Tibial nerve (tissue), 4 donors: ENCODE results near the gene CLASRP. TPM values are rescaled to one million over a fixed set of nuclear protein-coding genes. Genes with fewer than 3 reads are reported as not detected.

Experiments used
- DNase-seq, 2 donors: peaks; one replicate each; pipeline ENCODE4 v3.0.0-alpha.2; 2019; ENCODE audit warnings: low spot score in 2 of 2
- H3K27ac ChIP-seq, 4 donors: fragments of 200-600 bp; sonication (generic) in 3 of 4; one replicate each; pipeline ENCODE4 v1.5.1; 2017 to 2019; ENCODE audit warnings: mild to moderate bottlenecking in 1 of 4
- H3K27me3 ChIP-seq, 2 donors: fragments of 200-600 bp; sonication (generic) in 1 of 2; one replicate each; pipeline versions ENCODE4 v1.5.1 to v1.6.0; 2017 to 2019
- H3K36me3 ChIP-seq, 3 donors: fragments of 200-600 bp; sonication (generic); one replicate each; pipeline ENCODE4 v1.5.1; 2018 to 2019
- H3K4me1 ChIP-seq, 4 donors: fragments of 200-600 bp; sonication (generic) in 3 of 4; one replicate each; pipeline ENCODE4 v1.5.1; 2017 to 2019
- H3K4me3 ChIP-seq, 4 donors: fragments of 200-600 bp; sonication (generic) in 3 of 4; one replicate each; pipeline ENCODE4 v1.5.1; 2017 to 2019; ENCODE audit warnings: mild to moderate bottlenecking in 1 of 4, moderate library complexity in 1 of 4
- H3K9me3 ChIP-seq, 4 donors: fragments of 200-600 bp; sonication (generic) in 3 of 4; one replicate each; pipeline ENCODE4 v1.5.1; 2017 to 2019
- EP300 ChIP-seq, 2 donors: sonication (generic); formaldehyde crosslinking; IDR thresholded peaks; one replicate each; pipeline ENCODE4 v1.6.1; 2017; ENCODE audit warnings: antibody characterized with exemption in 2 of 2, mild to moderate bottlenecking in 1 of 2
- POLR2A ChIP-seq, 2 donors: fragments of 450-650 bp; IDR thresholded peaks; one replicate each; pipeline ENCODE4 v1.6.1; 2017; ENCODE audit warnings: antibody characterized with exemption in 2 of 2, mild to moderate bottlenecking in 2 of 2, moderate library complexity in 2 of 2
- WGBS, 2 donors: methylation state at CpG; one replicate each; pipeline ENCODE4 v1.1.5; 2018; 5-methylcytosine and 5-hydroxymethylcytosine counted together
- total RNA-seq, 4 donors: library from RNA; depleted of rRNA; stranded (reverse); fragments of >200 nt; gene quantifications; one replicate each; pipeline ENCODE4 v1.1.0, GENCODE V29; 2016
- TF ChIP-seq, protein P1 (sequence below), 5 experiments: fragments of 200-600 bp in 3 of 5; fragments of 450-650 bp in 2 of 5; sonication (generic) in 3 of 5; IDR thresholded peaks; one replicate each; pipeline ENCODE4 v1.5.1; 2016 to 2019; ENCODE audit warnings: antibody characterized with exemption in 5 of 5, mild to moderate bottlenecking in 3 of 5, moderate library complexity in 2 of 5

The CLASRP gene
- total RNA-seq, 4 donors from 2014 or later = 72.8 to 109 (median 95.5) TPM

DNA sequence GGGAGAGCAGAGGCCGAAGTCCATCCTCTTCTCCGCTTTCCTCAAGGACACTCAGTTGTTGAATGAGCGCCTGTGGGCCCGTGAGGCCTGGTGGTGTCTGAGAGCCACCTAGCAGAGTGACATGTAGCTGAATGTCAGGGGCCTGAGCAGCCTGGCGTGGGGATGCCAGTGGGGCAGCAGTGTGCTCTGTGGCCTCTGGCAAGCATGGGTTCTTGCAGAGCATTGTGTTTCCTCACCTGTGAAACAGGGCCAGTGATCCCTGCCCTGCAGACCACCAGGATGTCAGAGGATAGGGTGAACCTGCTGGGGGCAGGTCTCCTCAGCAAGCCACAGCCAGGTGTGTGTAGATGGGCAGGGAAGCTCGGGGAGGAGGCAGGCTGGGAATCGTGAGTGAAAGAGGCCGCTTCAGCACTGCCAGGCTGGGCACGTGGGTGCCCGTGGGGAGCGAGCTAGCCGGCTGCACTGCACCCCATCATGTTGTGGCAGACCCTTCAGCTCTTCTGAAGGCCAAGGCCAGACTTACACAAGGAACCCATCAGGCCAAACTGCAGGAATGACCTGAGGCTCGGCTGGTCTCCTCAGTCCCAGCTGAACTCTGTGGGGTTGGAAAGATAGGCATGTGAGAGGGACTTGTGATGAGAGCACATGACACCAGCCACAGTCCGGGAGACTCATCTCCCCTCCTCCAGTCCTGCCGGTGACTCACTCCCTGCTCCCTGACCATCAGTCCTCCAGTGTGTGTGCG, 59.1 kb downstream of the CLASRP start:
- Histone ChIP-seq H3K27me3 (no peaks in the 10 kb centered on the region), H3K4me1 (peaks cover 0 to 86% (median 38%) of the 10 kb centered on the region in 4 donors), H3K4me3 (no peak overlapping the region), H3K27ac (peak overlapping the region in 1 of 4 donors; percentile 56), H3K9me3 (no peaks in the 10 kb centered on the region), H3K36me3 (peaks cover 0 to 10% (median 0%) of the 10 kb centered on the region in 3 donors)
- TF ChIP-seq EP300 (IDR thresholded peaks at IDR 0.05) = no peak
- no peak for TF ChIP-seq POLR2A (IDR thresholded peaks at IDR 0.05)
- TF ChIP-seq, protein P1, sequence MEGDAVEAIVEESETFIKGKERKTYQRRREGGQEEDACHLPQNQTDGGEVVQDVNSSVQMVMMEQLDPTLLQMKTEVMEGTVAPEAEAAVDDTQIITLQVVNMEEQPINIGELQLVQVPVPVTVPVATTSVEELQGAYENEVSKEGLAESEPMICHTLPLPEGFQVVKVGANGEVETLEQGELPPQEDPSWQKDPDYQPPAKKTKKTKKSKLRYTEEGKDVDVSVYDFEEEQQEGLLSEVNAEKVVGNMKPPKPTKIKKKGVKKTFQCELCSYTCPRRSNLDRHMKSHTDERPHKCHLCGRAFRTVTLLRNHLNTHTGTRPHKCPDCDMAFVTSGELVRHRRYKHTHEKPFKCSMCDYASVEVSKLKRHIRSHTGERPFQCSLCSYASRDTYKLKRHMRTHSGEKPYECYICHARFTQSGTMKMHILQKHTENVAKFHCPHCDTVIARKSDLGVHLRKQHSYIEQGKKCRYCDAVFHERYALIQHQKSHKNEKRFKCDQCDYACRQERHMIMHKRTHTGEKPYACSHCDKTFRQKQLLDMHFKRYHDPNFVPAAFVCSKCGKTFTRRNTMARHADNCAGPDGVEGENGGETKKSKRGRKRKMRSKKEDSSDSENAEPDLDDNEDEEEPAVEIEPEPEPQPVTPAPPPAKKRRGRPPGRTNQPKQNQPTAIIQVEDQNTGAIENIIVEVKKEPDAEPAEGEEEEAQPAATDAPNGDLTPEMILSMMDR (IDR thresholded peaks at IDR 0.05) = no peak
- 63 to 64% methylated on average over 14 to 16 of the region's 16 CpGs for WGBS, 2 donors
- DNase-seq = no peak

DNA sequence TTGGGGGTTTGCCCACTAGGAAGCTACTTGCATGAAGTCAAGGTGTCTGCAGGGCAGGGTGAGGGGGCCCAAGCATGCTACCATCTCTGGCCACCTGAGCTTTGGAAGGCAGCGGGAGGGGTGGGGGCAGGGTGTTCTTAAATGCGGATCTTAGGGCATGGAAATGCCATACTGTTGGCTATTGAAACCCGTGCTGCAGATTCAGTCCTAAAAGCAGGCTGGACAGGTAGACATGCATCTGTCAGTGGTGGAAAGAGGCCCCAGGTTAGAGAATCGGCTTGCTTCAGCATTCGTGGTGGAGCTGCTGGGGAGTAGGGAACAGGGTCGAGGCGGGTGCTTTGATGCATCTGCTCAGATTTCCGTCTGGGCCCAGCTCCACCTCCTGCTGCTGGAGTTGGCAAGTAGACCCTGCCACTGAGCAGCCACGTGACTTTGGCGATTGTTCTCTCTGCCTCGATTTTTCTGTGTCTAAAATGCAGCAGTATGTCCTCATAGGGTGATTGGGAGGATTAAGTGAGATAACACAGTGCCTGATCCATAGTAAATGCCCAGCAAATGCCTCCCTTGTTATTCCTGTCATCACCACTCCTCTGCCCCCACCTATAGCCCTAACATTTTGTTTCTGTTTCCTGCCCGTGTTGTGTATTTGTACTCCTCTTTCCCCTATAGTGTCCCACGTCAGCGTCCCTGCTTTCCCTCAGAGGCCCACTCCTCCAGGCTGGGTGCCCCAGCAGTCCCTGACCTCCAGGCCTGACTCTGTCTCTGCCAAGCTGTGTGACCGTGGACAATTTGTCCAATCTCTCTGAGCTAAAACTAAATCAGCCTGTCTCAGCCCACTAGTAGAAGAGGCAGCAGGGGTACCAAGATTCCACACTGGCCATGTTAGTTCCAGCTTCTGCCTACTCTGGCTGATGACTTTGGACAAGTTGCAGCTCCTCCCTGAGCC, 59.9 kb downstream of the CLASRP start:
- Histone ChIP-seq H3K9me3 (no peaks in the 10 kb centered on the region), H3K4me1 (peaks cover 0 to 91% (median 44%) of the 10 kb centered on the region in 4 donors), H3K27me3 (no peaks in the 10 kb centered on the region), H3K27ac (peak overlapping the region in 2 of 4 donors; percentile 11 to 23), H3K36me3 (peaks cover 0 to 10% (median 0%) of the 10 kb centered on the region in 3 donors), H3K4me3 (no peak overlapping the region)
- WGBS, 2 donors = 48 to 50% methylated on average over 15 of the region's 15 CpGs
- no peak for DNase-seq
- TF ChIP-seq EP300 (IDR thresholded peaks at IDR 0.05) = no peak
- TF ChIP-seq, protein P1 (IDR thresholded peaks at IDR 0.05) = no peak
- no peak for TF ChIP-seq POLR2A (IDR thresholded peaks at IDR 0.05)

DNA sequence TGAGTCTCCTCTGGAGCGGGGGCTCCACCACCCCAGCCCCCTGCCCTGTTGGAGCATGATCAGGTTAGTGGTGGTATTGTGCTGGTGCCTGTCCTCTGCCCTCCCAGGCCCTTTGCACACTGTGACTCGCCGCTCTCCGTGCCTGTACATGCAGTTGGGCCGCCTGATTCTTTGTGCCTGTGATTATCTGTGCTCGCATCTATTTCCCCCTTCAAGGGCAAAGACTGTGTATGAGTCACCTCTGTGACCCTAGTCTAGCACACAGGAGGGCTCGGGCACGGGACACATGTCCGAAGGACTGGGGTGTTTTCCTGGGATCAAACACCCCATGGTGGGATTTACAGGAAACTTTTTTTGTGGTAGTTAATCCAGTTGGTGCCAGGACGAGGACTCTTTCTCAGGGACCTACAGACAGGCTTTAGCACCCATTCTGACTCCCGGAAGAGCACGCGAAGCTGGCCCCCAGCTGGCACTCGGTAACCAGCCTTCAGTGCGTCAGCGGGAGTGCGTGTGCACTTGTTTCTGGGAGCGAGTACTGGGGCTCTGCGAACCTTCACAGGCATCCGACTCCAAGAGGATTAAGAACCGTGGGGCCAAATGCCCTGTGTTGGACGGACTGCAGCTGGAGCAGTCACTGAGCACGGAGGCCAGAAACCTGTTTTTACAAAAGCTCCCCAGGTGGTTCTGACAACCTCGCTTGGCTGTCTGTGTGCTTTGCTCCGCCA, 60.8 kb downstream of the CLASRP start:
- no peak for DNase-seq
- Histone ChIP-seq H3K4me3 (no peak overlapping the region), H3K27ac (peak overlapping the region in 1 of 4 donors; percentile 23), H3K9me3 (no peaks in the 10 kb centered on the region), H3K36me3 (peaks cover 0 to 10% (median 0%) of the 10 kb centered on the region in 3 donors), H3K4me1 (peaks cover 0 to 91% (median 42%) of the 10 kb centered on the region in 4 donors), H3K27me3 (no peaks in the 10 kb centered on the region)
- WGBS, 2 donors = 72 to 78% methylated on average over 25 of the region's 25 CpGs
- TF ChIP-seq POLR2A (IDR thresholded peaks at IDR 0.05) (no peak), EP300 (IDR thresholded peaks at IDR 0.05) (no peak)
- TF ChIP-seq, protein P1 (IDR thresholded peaks at IDR 0.05) = no peak

DNA sequence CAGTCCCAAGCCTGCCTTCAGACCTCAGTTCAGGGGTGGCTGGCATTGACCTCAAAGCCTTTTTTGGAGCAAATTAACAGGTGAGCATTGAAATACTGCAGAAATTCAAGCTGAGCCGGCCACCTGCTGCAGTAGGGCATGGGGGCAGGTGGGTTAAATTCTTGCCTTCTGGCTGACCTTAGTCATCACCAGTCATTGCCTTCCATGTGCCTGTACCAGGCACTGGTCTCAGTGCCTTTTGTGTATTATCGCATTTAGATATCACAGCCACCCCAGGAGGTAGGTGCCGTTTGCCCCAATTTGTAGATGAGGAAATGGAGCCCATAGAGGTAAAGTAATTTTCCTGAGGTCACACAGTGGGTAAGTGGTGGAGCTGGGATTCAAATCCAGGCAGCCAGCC, 61.4 kb downstream of the CLASRP start:
- H3K4me1 ChIP-seq = peaks cover 0 to 91% (median 37%) of the 10 kb centered on the region in 4 donors
- no peaks in the 10 kb centered on the region for H3K9me3 ChIP-seq
- WGBS, 2 donors = 78 to 83% methylated on average over 3 of the region's 3 CpGs
- H3K36me3 ChIP-seq = peaks cover 0 to 10% (median 0%) of the 10 kb centered on the region in 3 donors
- no peak overlapping the region for H3K27ac ChIP-seq
- H3K4me3 ChIP-seq = no peak overlapping the region
- TF ChIP-seq, protein P1 (IDR thresholded peaks at IDR 0.05) = no peak
- no peak for TF ChIP-seq EP300 (IDR thresholded peaks at IDR 0.05)
- no peak for TF ChIP-seq POLR2A (IDR thresholded peaks at IDR 0.05)
- DNase-seq = no peak
- no peaks in the 10 kb centered on the region for H3K27me3 ChIP-seq
